ENCODE results near the gene S1PR1.

S1PR1 gene

GRCh38 chr1:101288491-101288944, 51.7 kb downstream of the S1PR1 start:
- no peak for TF ChIP-seq TAF1 (IDR thresholded peaks at IDR 0.05; ENCODE audit: borderline replicate concordance, insufficient read depth, low read length)
- TF ChIP-seq REST (IDR thresholded peaks at IDR 0.05; ENCODE audit: insufficient read depth in 1 of 2, low read depth in 2 of 2, low read length in 2 of 2), result no peak
- no peak for TF ChIP-seq FOXP2 (optimal IDR thresholded peaks at IDR 0.05; ENCODE audit: borderline replicate concordance, extremely low read depth, extremely low read length, insufficient read depth)
- TF ChIP-seq POLR2AphosphoS5 (IDR thresholded peaks at IDR 0.05; ENCODE audit: low read depth, low read length), result no peak
- no peak for TF ChIP-seq SIN3A (IDR thresholded peaks at IDR 0.05; ENCODE audit: borderline replicate concordance, insufficient read depth, low read length)

GRCh38 chr1:101290119-101290921, 53.5 kb downstream of the S1PR1 start:
- TF ChIP-seq SIN3A (IDR thresholded peaks at IDR 0.05; ENCODE audit: borderline replicate concordance, insufficient read depth, low read length) (no peak), POLR2AphosphoS5 (IDR thresholded peaks at IDR 0.05; ENCODE audit: low read depth, low read length) (no peak)
